Measurements from ENCODE around the gene NOS3. TPM values are rescaled to one million over a fixed set of nuclear protein-coding genes. Genes with fewer than 3 reads are reported as not detected.

Gene NOS3
- total RNA-seq, 4 donors from 2014 or later: 2.5 to 11.3 (median 6.0) TPM

DNA sequence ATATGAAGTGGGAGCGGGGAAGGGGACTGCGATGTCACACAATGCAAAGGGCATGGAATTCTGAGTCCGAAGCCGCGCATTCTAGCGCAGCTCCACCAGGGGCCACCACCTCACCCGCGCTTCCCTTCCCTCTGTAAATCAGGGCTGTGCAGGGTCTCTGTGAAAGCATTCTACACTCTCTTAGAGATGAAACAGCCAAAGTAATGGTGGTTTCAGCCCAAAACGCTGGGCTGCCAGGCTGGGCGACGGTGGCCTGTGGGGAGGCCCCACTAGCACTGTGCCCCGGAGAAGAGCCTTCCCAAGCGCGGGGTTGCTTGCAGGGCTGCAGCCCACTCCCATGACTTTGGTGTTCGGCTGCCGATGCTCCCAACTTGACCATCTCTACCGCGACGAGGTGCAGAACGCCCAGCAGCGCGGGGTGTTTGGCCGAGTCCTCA is 22.1 kb downstream of the NOS3 start:
- TF ChIP-seq, protein P1, sequence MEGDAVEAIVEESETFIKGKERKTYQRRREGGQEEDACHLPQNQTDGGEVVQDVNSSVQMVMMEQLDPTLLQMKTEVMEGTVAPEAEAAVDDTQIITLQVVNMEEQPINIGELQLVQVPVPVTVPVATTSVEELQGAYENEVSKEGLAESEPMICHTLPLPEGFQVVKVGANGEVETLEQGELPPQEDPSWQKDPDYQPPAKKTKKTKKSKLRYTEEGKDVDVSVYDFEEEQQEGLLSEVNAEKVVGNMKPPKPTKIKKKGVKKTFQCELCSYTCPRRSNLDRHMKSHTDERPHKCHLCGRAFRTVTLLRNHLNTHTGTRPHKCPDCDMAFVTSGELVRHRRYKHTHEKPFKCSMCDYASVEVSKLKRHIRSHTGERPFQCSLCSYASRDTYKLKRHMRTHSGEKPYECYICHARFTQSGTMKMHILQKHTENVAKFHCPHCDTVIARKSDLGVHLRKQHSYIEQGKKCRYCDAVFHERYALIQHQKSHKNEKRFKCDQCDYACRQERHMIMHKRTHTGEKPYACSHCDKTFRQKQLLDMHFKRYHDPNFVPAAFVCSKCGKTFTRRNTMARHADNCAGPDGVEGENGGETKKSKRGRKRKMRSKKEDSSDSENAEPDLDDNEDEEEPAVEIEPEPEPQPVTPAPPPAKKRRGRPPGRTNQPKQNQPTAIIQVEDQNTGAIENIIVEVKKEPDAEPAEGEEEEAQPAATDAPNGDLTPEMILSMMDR (IDR thresholded peaks at IDR 0.05; ENCODE audit: low read depth): no peak

DNA sequence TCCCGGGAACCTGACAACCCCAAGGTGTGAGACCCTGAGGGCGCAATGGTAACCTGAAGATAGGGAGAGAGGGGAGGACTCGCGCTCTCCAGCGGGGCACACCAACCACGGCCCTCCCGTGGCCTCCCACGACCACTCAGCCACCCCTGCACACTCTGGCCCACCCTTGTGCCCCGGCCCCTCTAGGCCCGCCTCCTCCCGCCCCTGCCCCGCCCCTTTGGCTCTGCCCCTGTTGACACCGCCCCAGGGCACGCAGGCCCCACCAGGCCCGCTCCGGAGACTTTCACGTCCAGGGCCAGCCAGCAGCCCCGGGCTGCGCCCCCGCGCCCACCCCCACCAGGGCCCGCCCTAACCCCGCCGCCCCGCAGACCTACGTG is 22.5 kb downstream of the NOS3 start:
- TF ChIP-seq, protein P1 (IDR thresholded peaks at IDR 0.05; ENCODE audit: low read depth): no peak

DNA sequence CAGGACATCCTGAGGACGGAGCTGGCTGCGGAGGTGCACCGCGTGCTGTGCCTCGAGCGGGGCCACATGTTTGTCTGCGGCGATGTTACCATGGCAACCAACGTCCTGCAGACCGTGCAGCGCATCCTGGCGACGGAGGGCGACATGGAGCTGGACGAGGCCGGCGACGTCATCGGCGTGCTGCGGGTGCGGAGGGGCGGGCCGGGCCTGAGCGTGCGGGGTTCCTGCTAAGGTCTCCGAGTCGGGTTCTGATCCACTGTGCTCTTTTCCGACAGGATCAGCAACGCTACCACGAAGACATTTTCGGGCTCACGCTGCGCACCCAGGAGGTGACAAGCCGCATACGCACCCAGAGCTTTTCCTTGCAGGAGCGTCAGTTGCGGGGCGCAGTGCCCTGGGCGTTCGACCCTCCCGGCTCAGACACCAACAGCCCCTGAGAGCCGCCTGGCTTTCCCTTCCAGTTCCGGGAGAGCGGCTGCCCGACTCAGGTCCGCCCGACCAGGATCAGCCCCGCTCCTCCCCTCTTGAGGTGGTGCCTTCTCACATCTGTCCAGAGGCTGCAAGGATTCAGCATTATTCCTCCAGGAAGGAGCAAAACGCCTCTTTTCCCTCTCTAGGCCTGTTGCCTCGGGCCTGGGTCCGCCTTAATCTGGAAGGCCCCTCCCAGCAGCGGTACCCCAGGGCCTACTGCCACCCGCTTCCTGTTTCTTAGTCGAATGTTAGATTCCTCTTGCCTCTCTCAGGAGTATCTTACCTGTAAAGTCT is 23.1 kb downstream of the NOS3 start:
- TF ChIP-seq, protein P1 (IDR thresholded peaks at IDR 0.05; ENCODE audit: low read depth): no peak

DNA sequence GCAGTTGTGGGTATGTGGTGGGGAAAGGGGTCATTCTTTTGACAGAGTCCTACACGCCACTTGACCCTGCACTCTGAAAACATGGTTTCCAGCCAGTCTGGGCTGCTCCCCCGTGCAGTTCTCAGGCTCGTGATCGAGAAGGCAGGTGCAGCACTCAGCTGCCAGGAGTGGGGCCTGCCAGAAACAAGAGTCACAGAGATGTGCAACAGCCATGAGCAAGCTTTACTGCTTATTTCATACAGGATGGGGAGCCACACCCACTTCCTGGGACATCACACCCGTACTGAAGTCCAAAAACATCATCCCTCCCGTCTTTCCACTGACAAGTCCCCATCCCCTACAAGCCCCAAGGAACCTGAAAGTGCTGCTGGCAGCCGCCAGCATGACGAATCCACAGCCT is 24.1 kb downstream of the NOS3 start:
- TF ChIP-seq, protein P1 (IDR thresholded peaks at IDR 0.05; ENCODE audit: low read depth): no peak

DNA sequence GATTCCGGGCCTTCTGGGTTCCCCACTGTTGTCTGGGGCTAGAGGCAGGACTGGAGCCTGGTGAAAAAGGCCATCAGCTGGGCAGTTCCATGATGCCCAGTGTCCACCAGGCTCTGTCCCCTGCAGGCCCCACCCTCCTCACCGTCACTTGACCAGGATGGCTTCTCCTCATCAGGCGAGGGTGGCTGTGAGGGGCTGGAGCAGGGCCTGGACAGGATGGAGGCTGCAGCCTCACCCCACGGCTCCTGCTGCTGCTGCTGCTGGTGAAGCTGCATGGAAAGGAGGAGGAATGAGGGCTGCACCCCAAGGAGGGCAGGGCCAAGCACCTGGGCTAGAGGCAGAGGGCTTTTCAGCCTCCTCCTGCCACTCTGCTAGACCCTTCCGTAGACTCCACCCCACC is 25.1 kb downstream of the NOS3 start:
- TF ChIP-seq, protein P1 (IDR thresholded peaks at IDR 0.05; ENCODE audit: low read depth): no peak

DNA sequence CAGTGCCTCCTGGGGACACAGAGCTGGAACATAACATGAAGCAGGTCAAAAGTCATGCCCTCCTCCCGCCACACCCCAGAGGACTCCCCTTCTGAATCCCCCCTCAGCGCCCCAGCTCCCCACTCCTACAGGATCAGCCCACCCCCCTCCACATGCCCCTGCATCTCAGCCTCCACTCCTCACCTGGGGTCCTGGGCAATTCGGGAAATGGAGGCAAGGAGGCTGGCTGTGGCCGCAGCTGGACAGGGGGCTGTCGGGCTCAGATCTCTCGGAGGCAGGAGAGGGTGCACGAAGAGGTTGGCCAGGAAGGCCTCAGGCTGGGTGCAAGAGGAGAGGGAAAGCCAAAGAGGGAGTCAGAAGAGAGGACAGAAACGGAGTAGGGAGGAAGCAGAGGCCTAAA is 25.7 kb downstream of the NOS3 start:
- TF ChIP-seq, protein P1 (IDR thresholded peaks at IDR 0.05; ENCODE audit: low read depth): no peak

DNA sequence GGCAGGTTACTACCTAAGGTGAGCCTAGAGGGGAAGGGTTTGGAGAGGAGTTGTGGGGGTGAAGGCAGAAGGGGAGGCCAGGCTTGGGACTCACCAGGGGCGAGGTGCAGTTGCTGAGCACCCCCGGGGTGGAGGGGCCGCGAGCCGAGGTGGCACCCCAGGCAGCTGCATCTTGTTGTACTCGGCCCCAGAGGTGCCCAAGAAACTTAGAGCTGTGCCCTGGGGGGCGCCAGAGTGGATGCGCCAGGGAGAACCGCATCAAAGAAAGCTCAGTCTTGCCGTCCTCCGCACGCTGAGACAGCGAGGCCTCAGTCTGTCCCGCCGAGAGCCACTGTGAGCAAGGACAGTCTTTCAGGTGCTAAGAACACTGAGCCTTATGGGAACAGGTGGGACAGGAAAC is 26.1 kb downstream of the NOS3 start:
- TF ChIP-seq, protein P1 (IDR thresholded peaks at IDR 0.05; ENCODE audit: low read depth): no peak
